GM19324 (cell line): ENCODE data around the gene CWC27.
"Not testable (repeated sequence)": the region's sequence is repeated elsewhere in the genome, so short reads cannot be mapped to it uniquely, and the experiment has no call there.

Source experiments
- ATAC-seq: cut with Tn5 transposase; IDR thresholded peaks from one replicate; pipeline ENCODE4 v1.9.1; 2021; ENCODE audit warnings: mild to moderate bottlenecking, moderate library complexity; ENCODE audit not compliant: unreplicated experiment, low FRiP score

The CWC27 gene

DNA sequence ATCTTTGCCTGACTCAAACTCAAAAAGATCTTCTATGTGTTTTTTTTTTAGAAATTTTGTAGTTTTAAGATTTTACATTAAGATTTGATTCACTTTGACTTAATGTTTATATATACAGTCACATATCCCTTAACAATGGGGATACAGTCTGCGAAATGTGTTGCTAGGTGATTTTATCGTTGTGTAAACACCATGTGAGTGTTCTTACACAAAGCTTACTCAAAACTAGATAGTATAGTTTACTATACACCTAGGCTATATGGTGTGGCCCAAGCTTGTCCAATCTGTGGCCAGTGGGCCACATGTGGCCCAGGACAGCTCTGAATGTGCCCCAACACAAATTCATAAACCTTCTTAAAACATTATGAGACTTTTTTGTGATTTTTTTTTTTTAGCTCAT lies 131.9 kb downstream of the CWC27 start:
- no peak for ATAC-seq

DNA sequence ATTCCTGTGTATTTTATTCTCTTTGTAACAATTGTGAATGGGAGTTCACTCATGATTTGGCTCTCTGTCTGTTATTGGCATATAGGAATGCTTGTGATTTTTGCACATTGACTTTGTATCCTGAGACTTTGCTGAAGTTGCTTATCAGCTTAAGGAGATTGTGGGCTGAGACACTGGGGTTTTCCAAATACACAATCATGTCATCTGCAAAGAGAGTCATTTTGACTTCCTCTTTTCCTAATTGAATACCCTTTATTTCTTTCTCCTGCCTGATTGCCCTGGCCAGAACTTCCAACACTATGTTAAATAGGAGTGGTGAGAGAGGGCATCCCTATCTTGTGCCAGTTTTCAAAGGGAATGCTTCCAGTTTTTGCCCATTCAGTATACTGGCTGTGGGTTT lies 138.7 kb downstream of the CWC27 start:
- not testable (repeated sequence) for ATAC-seq

DNA sequence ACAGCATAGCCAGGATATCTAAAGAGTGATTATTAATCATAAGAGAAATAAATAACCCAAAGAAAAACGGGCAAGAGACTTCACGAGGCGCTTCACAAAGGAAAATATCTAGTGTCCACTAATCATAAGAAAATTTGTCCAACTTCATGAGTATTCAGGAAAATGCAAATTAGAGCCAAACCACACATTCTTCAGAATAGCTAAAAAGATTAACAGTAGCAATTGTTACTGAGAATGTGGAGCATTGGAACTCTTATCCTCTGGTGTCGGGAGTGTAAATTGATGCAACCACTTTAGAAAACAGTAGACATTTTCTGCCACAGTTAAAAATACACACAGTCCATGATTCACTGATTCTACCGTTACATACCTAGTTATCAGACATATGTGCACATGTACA lies 145.7 kb downstream of the CWC27 start:
- no peak for ATAC-seq

DNA sequence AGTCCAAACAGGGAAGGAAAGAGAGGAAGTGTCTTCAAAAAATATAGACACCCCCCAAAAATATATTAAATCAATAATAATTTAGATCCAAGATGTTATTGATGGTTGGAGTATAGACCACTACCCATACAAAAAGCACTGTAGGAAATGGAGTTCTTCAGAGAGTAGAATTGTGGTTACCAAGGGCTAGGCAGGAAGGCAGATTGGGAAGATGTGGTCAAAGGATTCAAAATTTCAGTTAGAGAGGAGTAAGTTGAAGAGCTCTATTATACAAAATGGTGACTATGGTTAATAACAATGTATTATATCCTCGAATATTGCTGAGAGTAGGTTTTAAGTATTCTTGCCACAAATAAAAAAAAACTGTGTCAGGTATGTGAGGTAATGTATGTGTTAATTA lies 149.4 kb downstream of the CWC27 start:
- ATAC-seq: no peak

DNA sequence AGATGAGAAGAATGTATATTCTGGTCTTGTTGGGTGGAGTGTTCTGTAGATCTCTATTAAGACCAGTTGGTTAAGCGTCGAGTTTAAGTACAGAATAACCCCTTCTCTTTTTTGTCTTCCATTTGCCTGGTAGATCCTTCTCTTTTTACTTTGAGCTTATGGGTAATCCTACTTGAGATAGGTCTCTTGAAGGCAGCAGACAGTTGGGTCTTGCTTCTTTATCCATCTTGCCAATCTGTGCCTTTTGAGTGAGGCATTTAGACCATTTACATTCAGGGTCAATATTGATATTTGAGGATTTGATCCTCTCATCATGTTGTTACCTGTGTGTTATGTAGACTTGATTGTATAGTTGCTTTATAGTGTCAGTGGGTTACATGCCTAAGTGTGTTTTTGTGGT lies 152.7 kb downstream of the CWC27 start:
- ATAC-seq: no peak

DNA sequence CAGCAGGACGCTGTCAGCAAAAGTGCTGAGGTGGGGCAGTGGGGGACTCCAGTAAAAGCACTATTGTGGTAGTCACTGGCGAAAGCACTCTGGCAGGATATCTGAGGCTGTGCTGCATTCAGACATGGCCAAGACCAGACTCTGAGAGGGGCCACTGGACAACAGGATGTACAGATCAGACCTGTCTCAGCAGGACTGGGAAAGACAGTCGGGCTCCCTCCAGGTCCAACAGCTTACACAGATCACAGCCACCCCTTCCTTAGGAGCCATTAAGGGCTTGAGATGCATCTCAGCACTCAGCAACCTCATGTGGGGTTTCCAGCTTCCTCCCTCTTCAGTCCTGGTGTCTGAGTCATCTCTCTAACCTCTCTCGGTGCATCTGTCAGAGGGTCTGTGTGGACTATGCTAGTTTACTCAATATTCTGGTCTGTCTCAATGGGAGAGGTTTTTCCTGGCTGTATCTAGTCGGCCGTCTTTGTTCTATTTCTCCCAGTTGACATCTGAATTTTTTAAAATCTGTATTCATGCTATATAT lies 154.5 kb downstream of the CWC27 start:
- ATAC-seq: no peak

DNA sequence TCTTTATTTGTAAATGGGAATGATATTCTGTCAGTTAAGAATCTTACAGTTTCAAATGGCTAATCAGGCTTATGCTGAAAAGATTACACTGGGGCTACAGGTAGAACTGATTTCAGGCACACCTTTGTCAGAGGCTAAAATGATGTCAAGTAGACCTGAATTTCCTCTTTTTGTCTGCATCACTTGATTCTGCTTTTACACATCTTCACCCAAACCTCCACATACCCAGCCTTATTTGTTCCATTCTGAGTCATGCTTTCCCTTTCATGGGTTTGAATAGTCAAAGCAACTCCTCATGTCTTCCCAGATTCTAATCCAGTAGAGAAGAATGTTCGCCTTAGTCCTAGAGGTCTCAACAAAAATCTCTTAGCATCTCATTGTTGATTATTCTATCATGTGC lies 156.4 kb downstream of the CWC27 start:
- ATAC-seq: no peak

DNA sequence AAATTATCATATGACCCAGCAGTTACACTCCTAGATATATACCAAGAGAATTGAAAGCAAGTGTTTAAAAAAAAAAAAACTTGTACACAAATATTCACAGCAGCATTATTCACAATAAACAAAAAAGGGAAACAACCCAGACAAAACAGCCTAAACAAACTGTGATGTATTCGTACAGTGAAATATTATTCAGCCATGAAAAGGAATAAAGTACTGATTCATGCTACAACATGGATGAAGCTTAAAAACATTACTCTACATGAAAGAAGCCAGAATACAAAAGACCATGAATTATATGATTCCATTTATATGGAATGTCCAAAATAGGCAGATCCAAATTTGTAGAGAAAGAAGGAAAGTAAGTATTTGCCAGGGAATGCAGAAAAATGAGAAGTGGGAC lies 161.1 kb downstream of the CWC27 start:
- ATAC-seq: no peak

DNA sequence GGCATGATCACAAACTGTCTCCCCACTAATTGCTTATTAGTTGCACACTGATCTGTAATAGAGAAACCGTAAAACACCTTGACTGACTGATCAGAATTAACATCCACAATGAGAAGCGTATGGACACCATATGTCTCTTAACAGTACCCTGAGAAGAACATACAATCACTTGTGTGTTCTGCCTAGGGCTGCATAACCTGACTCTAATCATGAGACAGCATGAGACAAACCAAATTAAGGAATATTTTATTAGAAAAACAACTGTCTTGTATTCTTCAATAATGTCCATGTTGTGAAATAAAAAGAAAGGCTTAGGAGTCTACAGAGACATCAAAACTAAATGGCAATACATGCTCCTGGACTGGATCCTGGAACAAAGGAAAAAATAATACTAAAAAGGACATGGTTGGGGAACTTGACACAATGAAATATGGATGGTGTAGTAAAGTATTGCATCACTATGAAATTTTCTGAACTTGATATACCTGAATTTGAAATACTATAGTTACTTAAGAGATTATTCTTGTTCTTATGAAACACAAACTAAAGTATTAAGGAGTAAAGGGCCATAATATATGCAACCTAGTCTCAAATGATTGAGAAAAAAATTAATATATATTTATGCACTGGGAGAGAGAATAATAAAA lies 162.1 kb downstream of the CWC27 start:
- ATAC-seq: no peak

DNA sequence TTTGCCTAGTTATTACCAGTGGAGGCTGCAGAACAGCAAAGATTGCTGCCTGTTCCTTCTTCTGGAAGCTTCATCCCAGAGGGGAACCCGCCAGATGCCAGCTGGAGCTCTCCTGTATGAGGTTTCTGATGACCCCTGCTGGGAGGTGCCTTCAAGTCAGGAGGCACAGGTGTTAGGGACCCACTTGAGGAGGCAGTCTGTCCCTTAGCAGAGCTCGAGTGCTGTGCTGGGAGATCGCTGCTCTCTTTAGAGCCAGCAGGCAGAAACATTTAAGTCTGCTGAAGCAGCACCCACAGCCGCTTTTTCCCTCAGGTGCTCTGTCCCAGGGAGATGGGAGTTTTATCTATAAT lies 170.7 kb downstream of the CWC27 start:
- not testable (repeated sequence) for ATAC-seq

DNA sequence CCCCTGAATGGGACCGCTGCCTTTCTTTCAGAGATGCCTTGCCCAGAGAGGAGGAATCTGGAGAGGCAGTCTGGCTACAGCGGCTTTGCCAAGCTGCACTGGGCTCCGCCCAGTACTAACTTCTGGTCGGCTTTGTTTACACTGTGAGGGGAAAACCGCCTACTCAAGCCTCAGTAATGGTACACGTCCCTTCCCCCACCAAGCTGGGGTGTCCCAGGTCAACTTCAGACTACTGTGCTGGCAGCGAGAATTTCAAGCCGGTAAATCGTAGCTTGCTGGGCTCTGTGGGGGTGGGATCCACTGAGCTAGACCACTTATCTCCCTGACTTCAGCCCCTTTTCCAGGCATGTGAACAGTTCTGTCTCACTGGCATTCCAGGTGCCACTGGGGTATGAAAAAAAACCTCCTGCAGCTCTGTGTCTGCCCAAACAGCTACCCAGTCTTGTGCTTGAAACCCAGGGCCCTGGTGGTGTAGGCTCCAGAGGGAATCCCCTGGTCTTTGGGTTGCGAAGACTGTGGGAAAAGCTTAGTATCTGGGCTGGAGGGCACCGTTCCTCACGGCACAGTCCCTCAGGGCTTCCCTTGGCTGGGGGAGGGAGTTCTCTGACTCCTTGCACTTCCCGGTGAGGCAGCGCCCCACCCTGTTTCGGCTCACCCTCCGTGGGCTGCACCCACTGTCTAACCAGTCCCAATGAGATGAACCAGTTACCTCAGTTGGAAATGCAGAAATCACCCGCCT lies 171.2 kb downstream of the CWC27 start:
- ATAC-seq: no peak

DNA sequence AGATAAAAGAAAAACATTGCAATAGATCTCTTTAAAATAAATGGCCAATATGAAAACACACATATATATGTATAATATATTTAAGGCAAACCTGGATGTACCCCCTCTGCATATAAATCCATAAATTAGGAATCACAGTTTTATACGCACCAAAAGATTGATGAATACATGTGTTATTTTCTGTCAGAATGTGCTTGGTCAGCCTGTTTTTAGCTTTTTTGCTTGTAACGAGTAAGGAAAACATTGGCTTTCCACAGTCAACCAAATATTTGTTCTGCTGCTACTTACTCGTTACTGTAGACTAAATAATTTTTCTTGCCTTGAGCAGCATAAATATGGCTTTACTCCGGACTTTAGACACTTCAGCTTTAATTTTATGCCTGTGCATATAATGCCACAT lies 173.7 kb downstream of the CWC27 start:
- no peak for ATAC-seq

DNA sequence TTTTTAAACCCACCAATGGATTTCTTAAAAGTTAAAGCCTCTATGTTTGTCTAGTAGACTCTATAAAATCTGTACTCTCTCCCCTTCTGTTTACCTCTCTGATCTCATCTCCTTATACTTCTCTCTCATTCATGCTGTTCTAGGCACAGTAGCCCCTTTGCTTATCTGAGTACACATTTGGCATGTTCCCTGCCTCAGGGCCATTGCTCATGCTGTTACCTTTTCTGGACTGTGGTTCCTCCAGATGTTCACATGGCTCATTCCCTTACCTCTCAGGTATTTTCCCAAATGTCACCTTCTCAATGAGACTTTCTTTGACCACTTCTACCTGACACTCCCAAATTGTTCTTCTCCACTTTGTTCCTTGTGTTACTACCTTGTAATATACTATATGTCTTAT lies 176.1 kb downstream of the CWC27 start:
- ATAC-seq: no peak

DNA sequence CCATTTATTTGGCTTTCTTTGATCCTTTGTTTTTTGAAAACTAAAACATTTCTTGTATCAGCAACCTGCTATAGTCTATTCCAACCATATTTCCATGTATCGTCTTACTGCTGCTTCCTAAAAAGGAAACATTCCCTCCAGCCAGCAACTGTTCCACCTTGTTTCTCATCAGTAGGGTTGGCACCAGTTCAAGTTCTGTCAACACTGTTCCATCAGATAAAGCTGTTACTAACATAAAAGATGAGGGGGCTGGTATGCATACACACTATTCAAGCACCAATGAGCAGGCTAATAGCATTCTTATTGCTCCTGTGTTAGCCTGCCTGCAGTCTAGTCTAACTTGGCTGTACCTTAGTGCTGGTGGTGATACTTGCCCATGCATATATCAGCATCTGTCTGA lies 178.3 kb downstream of the CWC27 start:
- ATAC-seq: no peak

DNA sequence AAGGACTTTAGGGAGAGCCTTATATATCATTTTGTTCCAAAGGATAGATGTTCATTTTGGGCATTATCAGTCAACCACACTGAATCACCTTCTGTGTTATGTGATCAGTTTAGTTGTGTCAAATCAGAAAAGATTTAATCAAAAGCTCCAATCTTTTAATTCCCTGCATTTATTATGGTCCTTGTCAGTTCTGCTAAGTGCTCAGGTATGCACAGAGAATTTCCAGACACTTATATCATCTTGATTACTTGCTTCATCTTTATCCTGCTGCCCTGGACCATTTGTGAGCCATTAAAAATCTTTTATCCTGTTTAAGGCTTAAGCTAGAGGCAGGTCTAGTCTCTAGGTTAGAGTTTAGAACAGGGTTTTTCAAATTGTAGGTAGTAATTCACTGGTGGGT lies 179.1 kb downstream of the CWC27 start:
- ATAC-seq: no peak

DNA sequence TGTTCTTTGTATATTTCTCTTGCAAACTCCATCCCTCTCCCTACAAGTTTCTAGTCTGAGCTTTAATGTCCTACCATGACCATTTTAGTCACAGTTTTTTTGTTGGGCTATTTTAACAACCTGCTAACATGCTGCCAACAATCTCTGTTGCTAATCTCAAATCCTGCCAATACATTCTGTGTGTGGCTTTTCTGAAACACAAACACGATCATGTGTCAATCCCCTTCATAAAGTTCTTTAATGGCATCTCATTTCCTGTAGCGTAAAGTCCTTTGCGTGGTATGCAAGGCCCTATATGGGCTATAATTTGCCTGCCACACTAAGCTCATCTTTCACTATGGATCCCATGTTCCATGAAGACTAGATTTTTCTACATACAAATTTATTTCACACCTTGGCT lies 180.6 kb downstream of the CWC27 start:
- ATAC-seq: no peak

DNA sequence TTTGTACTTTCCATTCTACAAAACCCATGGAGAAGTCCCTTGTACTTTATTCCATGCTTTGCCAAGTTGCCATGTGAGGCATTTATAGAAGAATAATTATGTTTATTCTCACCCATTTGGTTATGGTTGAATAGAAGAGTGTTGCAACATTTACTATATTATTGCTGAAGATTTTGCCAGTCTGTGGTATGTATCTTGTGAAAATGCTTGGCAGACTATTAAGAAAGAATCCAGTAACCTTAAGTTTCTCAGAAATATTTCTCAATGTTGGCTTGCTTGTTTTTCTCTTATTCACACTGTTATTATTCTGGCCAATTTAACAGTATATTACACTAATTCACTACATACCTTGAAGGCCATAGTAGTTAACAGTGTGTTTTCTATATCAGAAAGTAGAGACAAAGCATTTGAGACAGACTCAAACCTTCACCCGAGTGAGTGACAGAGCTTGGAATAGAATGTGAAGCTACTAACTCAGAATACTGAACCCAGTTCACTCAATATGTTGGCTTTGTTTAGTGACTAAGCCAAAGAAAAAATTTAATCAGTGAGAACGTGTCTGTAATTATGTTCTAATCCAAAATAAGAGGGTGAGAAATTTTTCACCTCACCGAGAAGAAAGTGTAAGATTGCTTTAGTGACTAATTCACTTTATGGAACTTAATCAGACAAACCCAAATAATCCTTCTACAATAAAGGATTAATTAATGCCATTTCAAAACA lies 184.4 kb downstream of the CWC27 start:
- ATAC-seq: no peak

DNA sequence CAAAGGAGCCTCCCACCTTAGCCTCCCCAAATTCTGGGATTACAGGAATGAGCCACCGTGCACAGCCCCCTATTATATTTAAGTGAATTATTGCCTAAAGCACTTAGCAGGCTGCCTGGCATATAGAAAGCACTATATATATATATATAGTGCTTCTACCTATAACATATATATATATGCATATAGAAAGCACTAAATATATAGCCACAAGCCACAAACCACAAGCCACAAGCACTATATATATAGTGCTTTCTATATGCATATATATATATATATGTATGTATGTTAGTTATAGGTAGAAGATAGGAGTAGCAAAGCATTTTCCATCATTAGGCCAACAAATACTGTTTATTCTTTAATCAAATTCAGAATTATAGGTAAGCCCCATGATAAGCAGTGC lies 185.8 kb downstream of the CWC27 start:
- ATAC-seq: no peak

DNA sequence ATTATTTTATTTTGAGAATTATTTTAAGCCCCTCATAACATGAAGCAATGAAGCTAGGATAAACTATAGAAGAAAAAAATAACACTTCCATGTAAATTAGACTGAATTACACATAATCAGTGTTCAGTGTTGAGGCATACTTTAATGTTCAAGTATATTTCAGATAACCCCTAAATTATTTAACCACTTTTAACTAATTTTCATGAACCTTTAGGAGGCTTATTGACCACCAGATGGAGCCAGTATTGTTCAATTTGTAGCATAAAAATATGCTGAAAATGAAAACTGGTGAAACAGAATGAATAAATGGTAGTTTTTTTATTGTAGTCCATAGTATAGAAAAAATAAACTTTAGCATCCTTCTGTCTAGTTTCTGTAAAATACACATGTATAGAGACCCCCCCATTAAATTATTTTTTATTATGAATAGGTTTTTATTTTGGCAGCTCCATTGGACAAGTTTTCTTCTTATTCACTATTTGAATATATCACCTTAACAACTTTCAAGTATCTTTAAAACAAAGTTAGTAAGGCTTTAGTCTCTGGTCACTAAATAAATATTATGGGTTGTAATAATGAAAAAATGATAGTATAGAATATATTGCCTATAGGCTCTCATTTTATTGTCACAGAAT lies 190.1 kb downstream of the CWC27 start:
- ATAC-seq: no peak

DNA sequence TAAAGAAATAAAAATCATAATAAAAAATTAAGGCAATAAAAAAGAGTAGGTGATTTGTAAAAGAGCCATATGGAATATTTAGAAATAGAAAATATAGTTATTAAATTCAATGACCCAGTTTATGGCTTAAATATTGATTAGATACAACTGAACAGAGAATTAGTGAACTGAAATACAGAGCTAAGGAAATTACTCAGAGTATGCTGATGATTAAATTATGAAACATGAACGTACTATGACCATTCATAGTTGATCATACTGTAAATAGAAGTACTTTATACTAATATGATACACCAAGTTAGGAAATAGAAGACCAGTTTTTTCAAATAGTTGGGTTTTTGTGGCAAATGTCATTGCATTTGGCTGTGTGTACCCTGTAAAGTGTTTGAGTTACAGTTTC lies 194.5 kb downstream of the CWC27 start:
- ATAC-seq: no peak

DNA sequence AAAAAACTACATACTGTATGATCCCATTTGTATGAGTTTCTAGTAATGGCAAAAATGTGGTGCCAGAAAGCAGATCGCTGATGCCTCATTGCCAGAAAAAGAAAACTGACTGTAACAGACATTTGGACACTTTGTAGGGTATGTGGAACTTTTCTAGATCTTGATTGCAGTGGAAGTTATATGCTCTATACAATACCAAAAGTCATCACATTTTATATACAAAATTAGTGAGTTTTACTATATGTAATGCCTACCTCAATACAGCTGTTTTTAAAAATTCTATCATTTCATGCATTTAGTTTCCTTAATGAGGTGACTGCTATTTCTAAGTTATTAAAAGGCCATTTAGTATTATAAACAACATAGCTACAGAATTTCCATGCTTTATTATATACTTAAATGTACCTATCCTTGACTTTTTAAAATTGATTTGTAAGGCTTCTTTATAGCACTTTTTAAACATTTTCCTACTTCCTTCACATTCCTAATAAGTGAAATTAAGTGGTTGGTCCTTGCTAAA lies 199.9 kb downstream of the CWC27 start:
- no peak for ATAC-seq
